Natural killer cell (primary cell): ENCODE data around the gene PREX1. TPM values are rescaled to one million over a fixed set of nuclear protein-coding genes. Genes with fewer than 3 reads are reported as not detected.

ENCODE experiments used
- ATAC-seq, 3 donors: fragments of 150-1000 bp in 2 of 3; fragments of 200-7000 bp in 1 of 3; cut with Tn5 transposase; 1 replicate in 1 of 3; 2 replicates in 2 of 3; pipeline ENCODE4 v1.10.0; 2021; ENCODE audit warnings: mild to moderate bottlenecking in 2 of 3, moderate library complexity in 2 of 3
- DNase-seq, 2 donors: peaks; one replicate each; pipeline versions ENCODE4 v3.0.0 to v3.0.0-alpha.2; 2013 to 2021; ENCODE audit warnings: mixed read lengths in 1 of 2
- H3K27ac ChIP-seq: one replicate; pipeline ENCODE4 v1.5.1; 2013; ENCODE audit warnings: mild to moderate bottlenecking, low read length
- H3K27me3 ChIP-seq: one replicate; pipeline ENCODE4 v1.6.1; 2013; ENCODE audit warnings: low read length; ENCODE audit not compliant: control insufficient read depth, insufficient read depth
- H3K36me3 ChIP-seq: one replicate; pipeline ENCODE4 v1.6.1; 2013; ENCODE audit warnings: low read length; ENCODE audit not compliant: control insufficient read depth, insufficient read depth
- H3K4me1 ChIP-seq: one replicate; pipeline ENCODE4 v1.6.1; 2013; ENCODE audit warnings: low read length; ENCODE audit not compliant: control insufficient read depth, insufficient read depth
- H3K4me3 ChIP-seq: one replicate; pipeline ENCODE4 v1.5.1; 2013; ENCODE audit warnings: low read length
- H3K9me3 ChIP-seq: one replicate; pipeline ENCODE4 v1.6.1; 2013; ENCODE audit warnings: low read length; ENCODE audit not compliant: control insufficient read depth, insufficient read depth
- H3K27ac Mint-ChIP-seq, 2 donors: one replicate each; pipeline ENCODE4 v1.8.0; 2022; ENCODE audit warnings: mild to moderate bottlenecking in 2 of 2, mixed read lengths in 2 of 2, moderate library complexity in 1 of 2
- H3K27me3 Mint-ChIP-seq, 2 donors: one replicate each; pipeline ENCODE4 v1.8.0; 2022; ENCODE audit warnings: low read depth in 2 of 2, mixed read lengths in 2 of 2
- H3K36me3 Mint-ChIP-seq: one replicate; pipeline ENCODE4 v1.8.0; 2022; ENCODE audit warnings: mixed read lengths
- H3K4me1 Mint-ChIP-seq, 2 donors: one replicate each; pipeline ENCODE4 v1.8.0; 2022; ENCODE audit warnings: mixed read lengths in 2 of 2
- H3K4me3 Mint-ChIP-seq: one replicate; pipeline ENCODE4 v1.8.0; 2022; ENCODE audit warnings: mild to moderate bottlenecking, moderate library complexity, mixed read lengths
- H3K9me3 Mint-ChIP-seq, 2 donors: one replicate each; pipeline ENCODE4 v1.8.0; 2022; ENCODE audit warnings: mixed read lengths in 2 of 2
- CTCF ChIP-seq: fragments of 200-600 bp; IDR thresholded peaks from one replicate; pipeline ENCODE4 v1.8.0; 2022; ENCODE audit warnings: antibody characterized with exemption
- WGBS: methylation state at CpG from one replicate; pipeline ENCODE4 v1.1.7; 2013; ENCODE audit warnings: missing lambda C conversion rate; ENCODE audit not compliant: insufficient coverage; 5-methylcytosine and 5-hydroxymethylcytosine counted together
- intact Hi-C: fragments of 100-400 bp; cut with micrococcal nuclease; formaldehyde crosslinking; loops from one replicate; pipeline ENCODE4 v1.14.2; 2022
- total RNA-seq, 4 donors: library from RNA; stranded (reverse); fragments of 120-200 nt in 1 of 4; gene quantifications; one replicate each; pipeline versions ENCODE4 v1.2.3 to v1.2.4, GENCODE V29; 2013 to 2022

Gene PREX1
- total RNA-seq, 3 donors from 2014 or later (not counting 1 experiment from before 2014, with no cell fraction given): 382 to 392 (median 389) TPM

DNA sequence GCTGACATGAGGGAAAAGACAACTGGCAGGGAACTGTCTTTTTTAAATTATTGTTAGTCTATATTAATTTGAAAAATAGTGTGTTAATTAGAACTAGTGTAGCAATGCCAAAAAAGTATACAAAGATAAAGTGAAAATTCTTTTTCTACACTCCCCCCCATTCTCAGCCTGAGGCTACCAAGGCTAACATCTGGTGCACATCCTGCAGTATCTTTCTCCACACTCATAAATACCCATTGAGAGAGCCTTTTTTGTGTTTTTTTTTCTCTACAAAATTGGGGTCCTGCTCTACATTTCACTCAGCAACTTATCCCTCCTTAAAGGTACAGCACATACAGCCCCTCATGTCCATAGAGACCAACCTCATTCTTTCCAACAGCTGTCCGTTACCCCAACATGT, 20.7 kb downstream of the PREX1 start:
- Mint-ChIP-seq H3K36me3 (peaks cover 13% of the 10 kb centered on the region), H3K4me3 (no peak overlapping the region), H3K27me3 (no peaks in the 10 kb centered on the region), H3K9me3 (peaks cover 0 to 2% of the 10 kb centered on the region in 2 donors), H3K4me1 (peaks cover 69 to 84% of the 10 kb centered on the region in 2 donors), H3K27ac (peak overlapping the region; percentile 87 to 92)
- H3K27ac ChIP-seq: no peak overlapping the region
- H3K4me1 ChIP-seq: peaks cover 89% of the 10 kb centered on the region
- 100% methylated on average over 1 of the region's 1 CpG for WGBS
- peaks cover 14% of the 10 kb centered on the region for H3K9me3 ChIP-seq
- H3K36me3 ChIP-seq: peaks cover 32% of the 10 kb centered on the region
- H3K27me3 ChIP-seq: no peaks in the 10 kb centered on the region
- ATAC-seq: no peak
- no peak for TF ChIP-seq CTCF
- no peak overlapping the region for H3K4me3 ChIP-seq
- intact Hi-C loops: no loop called here
- no peak for DNase-seq

DNA sequence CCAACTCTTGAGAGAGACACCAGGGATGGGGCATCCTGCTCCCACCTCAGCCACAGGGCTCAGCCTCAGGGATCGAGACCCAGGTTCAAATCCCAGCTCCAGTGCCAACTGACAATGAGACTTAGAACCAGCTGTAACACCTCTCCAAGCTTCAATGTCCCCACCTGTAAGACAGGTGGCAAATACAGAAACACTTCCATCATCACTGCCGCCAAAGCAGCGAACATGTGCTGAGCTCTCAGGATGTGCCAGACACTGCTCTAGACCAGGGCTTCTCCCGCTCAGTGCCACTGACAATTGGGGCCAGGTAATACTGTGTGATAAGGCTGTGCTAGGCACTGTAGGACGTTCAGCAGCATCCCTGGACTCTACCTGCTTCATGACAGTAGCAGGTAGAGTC, 22.1 kb downstream of the PREX1 start:
- peak; percentile 28 to 31 (median 30) for ATAC-seq
- Mint-ChIP-seq H3K36me3 (peaks cover 13% of the 10 kb centered on the region), H3K9me3 (peaks cover 0 to 2% of the 10 kb centered on the region in 2 donors), H3K4me3 (peak overlapping the region; percentile 57), H3K27me3 (no peaks in the 10 kb centered on the region), H3K4me1 (peaks cover 82 to 97% of the 10 kb centered on the region in 2 donors), H3K27ac (peak overlapping the region; percentile 87 to 92)
- Histone ChIP-seq H3K9me3 (peaks cover 14% of the 10 kb centered on the region), H3K4me3 (no peak overlapping the region), H3K27ac (peak overlapping the region; percentile 27), H3K27me3 (no peaks in the 10 kb centered on the region), H3K36me3 (peaks cover 32% of the 10 kb centered on the region), H3K4me1 (peaks cover 91% of the 10 kb centered on the region)
- no peak for DNase-seq
- intact Hi-C loops: loop anchor here (2.0 kb wide), 1 partner anchor 15 kb away; no protein-coding TSS in a partner anchor
- 81% methylated on average over 5 of the region's 5 CpGs for WGBS
- TF ChIP-seq CTCF: no peak

- peaks cover 14% of the 10 kb centered on the region for H3K9me3 ChIP-seq
- H3K36me3 ChIP-seq: peaks cover 32% of the 10 kb centered on the region
- DNase-seq: no peak
- H3K9me3 Mint-ChIP-seq: peaks cover 0 to 2% of the 10 kb centered on the region in 2 donors
- peak overlapping the region; percentile 67 for H3K4me3 Mint-ChIP-seq
- no peaks in the 10 kb centered on the region for H3K27me3 ChIP-seq
- no peaks in the 10 kb centered on the region for H3K27me3 Mint-ChIP-seq
- H3K4me3 ChIP-seq: no peak overlapping the region
- H3K36me3 Mint-ChIP-seq: peaks cover 13% of the 10 kb centered on the region
- 69% methylated on average over 8 of the region's 8 CpGs for whole genome bisulfite sequencing
- TF ChIP-seq CTCF: no peak
- peak overlapping the region; percentile 27 for H3K27ac ChIP-seq
- H3K4me1 ChIP-seq: peaks cover 91% of the 10 kb centered on the region
- peak overlapping the region; percentile 87 to 92 for H3K27ac Mint-ChIP-seq
- H3K4me1 Mint-ChIP-seq: peaks cover 86 to 100% of the 10 kb centered on the region in 2 donors
- ATAC-seq: peak in 2 of 3 donors; percentile 60 to 62
- intact Hi-C loops: loop anchor here (2.0 kb wide), 1 partner anchor 14 kb away; no protein-coding TSS in a partner anchor
These were observed 22.5 kb downstream of the PREX1 start for GRCh38 chr20:48805286-48805685.
